Osteoblast (primary cell): ENCODE data around the gene PTPRE. TPM values are rescaled to one million over a fixed set of nuclear protein-coding genes. Genes with fewer than 3 reads are reported as not detected.

Experiments
- DNase-seq: peaks from one replicate; pipeline ENCODE4 v3.0.0; 2011; ENCODE audit warnings: low spot score, mixed read lengths; ENCODE audit not compliant: insufficient read length; ENCODE audit errors: missing footprints
- H2AFZ ChIP-seq: 2 replicates; pipeline ENCODE4 v1.6.0; 2011; ENCODE audit warnings: mild to moderate bottlenecking, low read length
- H3K27ac ChIP-seq: 2 replicates; pipeline ENCODE4 v1.5.1; 2011; ENCODE audit warnings: mild to moderate bottlenecking, low read depth, low read length, moderate library complexity
- H3K27me3 ChIP-seq: 2 replicates; pipeline ENCODE4 v1.6.0; 2012; ENCODE audit warnings: mild to moderate bottlenecking, control low read depth, inconsistent platforms, low read length, moderate library complexity; ENCODE audit not compliant: insufficient read depth
- H3K36me3 ChIP-seq: 2 replicates; pipeline ENCODE4 v1.5.1; 2011; ENCODE audit warnings: mild to moderate bottlenecking, low read length, control low read depth, moderate library complexity; ENCODE audit not compliant: insufficient read depth
- H3K4me1 ChIP-seq: 2 replicates; pipeline ENCODE4 v1.5.1; 2011; ENCODE audit warnings: mild to moderate bottlenecking, low read length, control low read depth, moderate library complexity; ENCODE audit not compliant: insufficient read depth
- H3K4me2 ChIP-seq: 2 replicates; pipeline ENCODE4 v1.6.0; 2011; ENCODE audit warnings: mild to moderate bottlenecking, low read length; ENCODE audit not compliant: insufficient read depth
- H3K4me3 ChIP-seq: fragments of 200-600 bp; sonication (generic); 3 replicates; pipeline ENCODE4 v1.5.1; 2012; ENCODE audit warnings: mild to moderate bottlenecking, low read length, inconsistent platforms; ENCODE audit not compliant: insufficient read depth
- H3K79me2 ChIP-seq: 2 replicates; pipeline ENCODE4 v1.6.0; 2012; ENCODE audit warnings: mild to moderate bottlenecking, low read length, control low read depth, inconsistent platforms; ENCODE audit not compliant: insufficient read depth
- H3K9me3 ChIP-seq: 2 replicates; pipeline ENCODE4 v1.5.1; 2011; ENCODE audit warnings: low read depth, low read length, control low read depth
- H4K20me1 ChIP-seq: 2 replicates; pipeline ENCODE4 v1.6.0; 2012; ENCODE audit warnings: mild to moderate bottlenecking, low read length, control low read depth; ENCODE audit not compliant: insufficient read depth
- total RNA-seq: library from RNA; depleted of rRNA; stranded (reverse); fragments of >200 nt; gene quantifications from 2 replicates; pipeline ENCODE4 v1.2.3, GENCODE V29; 2012
- TF ChIP-seq, protein P1 (sequence below): IDR thresholded peaks from 2 replicates; pipeline ENCODE4 v1.5.1; 2011; ENCODE audit warnings: mild to moderate bottlenecking, low read depth, low read length, moderate library complexity; ENCODE audit errors: extremely low read depth

PTPRE gene
- total RNA-seq, 1 donor: 9.0 TPM

DNA sequence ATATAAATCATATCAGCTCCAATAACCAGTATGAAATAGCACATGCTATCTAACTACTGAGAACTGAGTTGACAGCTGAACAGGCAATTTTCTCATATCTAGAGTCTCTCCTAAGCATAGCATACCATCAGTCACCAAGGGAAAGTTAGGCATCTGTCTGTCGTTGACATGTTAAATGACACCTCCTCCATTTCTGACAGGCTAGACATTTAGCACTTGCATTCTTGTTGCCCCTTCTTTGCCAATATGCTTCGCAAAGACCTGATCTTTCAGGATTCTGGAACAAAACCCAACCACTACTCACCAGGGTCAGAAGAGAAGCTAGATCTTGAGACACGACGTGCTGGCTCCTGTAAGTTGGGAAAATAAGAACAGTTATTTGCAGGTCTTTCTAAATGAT is 209.3 kb downstream of the PTPRE start:
- no peaks in the 10 kb centered on the region for H3K9me3 ChIP-seq
- TF ChIP-seq, protein P1, sequence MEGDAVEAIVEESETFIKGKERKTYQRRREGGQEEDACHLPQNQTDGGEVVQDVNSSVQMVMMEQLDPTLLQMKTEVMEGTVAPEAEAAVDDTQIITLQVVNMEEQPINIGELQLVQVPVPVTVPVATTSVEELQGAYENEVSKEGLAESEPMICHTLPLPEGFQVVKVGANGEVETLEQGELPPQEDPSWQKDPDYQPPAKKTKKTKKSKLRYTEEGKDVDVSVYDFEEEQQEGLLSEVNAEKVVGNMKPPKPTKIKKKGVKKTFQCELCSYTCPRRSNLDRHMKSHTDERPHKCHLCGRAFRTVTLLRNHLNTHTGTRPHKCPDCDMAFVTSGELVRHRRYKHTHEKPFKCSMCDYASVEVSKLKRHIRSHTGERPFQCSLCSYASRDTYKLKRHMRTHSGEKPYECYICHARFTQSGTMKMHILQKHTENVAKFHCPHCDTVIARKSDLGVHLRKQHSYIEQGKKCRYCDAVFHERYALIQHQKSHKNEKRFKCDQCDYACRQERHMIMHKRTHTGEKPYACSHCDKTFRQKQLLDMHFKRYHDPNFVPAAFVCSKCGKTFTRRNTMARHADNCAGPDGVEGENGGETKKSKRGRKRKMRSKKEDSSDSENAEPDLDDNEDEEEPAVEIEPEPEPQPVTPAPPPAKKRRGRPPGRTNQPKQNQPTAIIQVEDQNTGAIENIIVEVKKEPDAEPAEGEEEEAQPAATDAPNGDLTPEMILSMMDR: no peak
- H3K4me3 ChIP-seq: no peak overlapping the region
- no peak for DNase-seq
- no peak overlapping the region for H3K4me2 ChIP-seq
- H3K27me3 ChIP-seq: no peaks in the 10 kb centered on the region
- H3K36me3 ChIP-seq: peaks cover 44% of the 10 kb centered on the region
- H4K20me1 ChIP-seq: no peaks in the 10 kb centered on the region
- H3K79me2 ChIP-seq: peaks cover 36% of the 10 kb centered on the region
- no peak overlapping the region for H2AFZ ChIP-seq
- no peak overlapping the region for H3K27ac ChIP-seq
- H3K4me1 ChIP-seq: peaks cover 3% of the 10 kb centered on the region

DNA sequence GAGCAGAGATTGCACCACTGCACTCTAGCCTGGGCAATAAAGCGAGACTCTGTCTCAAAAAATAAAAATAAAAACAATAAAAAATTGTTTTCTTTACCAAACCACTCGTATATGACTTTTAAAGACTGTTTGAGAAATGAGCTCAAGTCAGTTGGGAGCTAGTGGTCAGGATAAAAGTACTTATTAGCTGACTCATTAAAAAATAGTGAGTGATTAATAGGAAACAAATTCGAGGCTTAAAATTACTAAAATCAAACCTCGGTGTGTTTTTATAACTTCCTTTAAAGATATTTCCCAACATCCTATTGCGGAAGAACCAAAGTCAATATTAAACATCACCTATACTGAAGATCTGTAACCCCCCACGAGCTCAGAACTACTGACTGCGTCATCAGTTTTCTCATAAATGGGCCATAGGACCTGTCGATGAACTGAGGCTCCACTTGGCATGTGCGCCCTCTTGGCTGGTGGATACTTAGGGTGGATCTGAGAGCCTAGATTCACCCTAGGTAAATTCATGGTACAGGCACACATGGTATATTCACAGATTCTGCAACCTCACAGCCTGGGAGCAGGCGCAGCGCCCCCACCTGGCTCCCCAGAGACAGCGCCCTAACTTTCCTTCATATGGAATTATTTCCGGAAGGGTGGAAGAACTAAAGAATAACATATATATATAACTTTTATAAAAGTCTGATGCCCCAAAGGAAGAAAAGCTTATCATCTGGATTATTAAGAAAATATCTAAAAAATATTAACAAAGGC is 210.1 kb downstream of the PTPRE start:
- H4K20me1 ChIP-seq: no peaks in the 10 kb centered on the region
- TF ChIP-seq, protein P1: peak; percentile 31
- DNase-seq: no peak
- no peak overlapping the region for H2AFZ ChIP-seq
- no peaks in the 10 kb centered on the region for H3K9me3 ChIP-seq
- H3K36me3 ChIP-seq: peaks cover 38% of the 10 kb centered on the region
- H3K27ac ChIP-seq: no peak overlapping the region
- H3K4me1 ChIP-seq: peaks cover 3% of the 10 kb centered on the region
- H3K27me3 ChIP-seq: no peaks in the 10 kb centered on the region
- H3K4me3 ChIP-seq: no peak overlapping the region
- H3K4me2 ChIP-seq: no peak overlapping the region
- peaks cover 41% of the 10 kb centered on the region for H3K79me2 ChIP-seq

DNA sequence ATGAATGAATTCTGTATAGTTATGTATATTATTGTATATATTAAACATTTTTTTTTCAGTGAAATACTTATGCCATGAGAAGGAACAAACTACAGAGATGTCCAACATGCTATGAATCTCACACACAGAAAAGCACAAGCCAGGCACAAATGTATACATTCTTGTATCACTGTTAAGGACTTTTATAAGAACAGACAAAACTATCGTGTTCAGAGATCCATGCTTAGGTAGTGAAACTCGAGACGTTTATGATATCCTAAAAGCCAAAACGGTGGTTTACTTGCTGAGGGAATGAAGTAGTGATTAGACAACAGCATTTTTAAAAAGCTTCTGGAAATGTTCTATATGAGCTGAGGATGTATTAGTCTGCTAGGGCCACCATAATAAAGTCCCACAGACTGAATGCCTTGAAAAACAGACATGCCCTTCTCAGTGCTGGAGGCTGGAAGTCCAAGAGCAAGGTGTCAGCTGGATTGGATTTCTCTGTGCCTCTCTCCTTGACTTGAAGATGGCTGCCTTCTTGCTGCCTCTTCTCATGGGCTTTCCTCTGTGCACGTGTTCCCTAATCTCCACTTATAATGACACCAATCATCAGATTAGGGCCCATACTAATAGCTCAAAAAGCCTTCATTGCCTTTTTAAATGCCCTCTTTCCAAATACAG is 215.0 kb downstream of the PTPRE start:
- DNase-seq: no peak
- Histone ChIP-seq H3K4me3 (no peak overlapping the region), H3K27ac (no peak overlapping the region), H3K36me3 (peaks cover 5% of the 10 kb centered on the region), H3K4me1 (peaks cover 21% of the 10 kb centered on the region), H3K9me3 (no peaks in the 10 kb centered on the region), H3K4me2 (no peak overlapping the region), H3K27me3 (no peaks in the 10 kb centered on the region), H4K20me1 (no peaks in the 10 kb centered on the region), H2AFZ (peak overlapping the region; percentile 88), H3K79me2 (peaks cover 78% of the 10 kb centered on the region)
- TF ChIP-seq, protein P1: no peak

DNA sequence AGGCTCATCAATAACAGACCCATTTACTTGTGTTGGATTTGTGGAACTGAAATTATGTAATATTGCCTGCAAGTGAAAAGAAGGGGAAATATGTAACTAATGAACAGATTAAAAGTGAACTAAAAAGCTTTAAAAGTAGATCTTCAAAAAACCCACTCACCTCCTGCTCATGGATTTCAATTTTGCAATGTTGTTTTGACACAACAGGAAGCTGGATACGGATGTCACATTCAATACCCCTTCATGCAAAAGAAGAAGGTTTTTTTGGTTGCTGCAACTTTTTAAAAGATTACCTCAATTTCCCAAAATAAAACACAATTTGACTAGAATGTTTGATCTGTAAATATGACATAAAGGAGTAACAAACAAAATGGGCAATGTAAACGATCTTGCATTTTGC is 216.0 kb downstream of the PTPRE start:
- Histone ChIP-seq H2AFZ (peak overlapping the region; percentile 55), H3K9me3 (no peaks in the 10 kb centered on the region), H3K4me3 (no peak overlapping the region), H3K27me3 (no peaks in the 10 kb centered on the region), H3K4me1 (peaks cover 21% of the 10 kb centered on the region), H3K27ac (no peak overlapping the region), H4K20me1 (no peaks in the 10 kb centered on the region), H3K79me2 (peaks cover 71% of the 10 kb centered on the region), H3K4me2 (no peak overlapping the region), H3K36me3 (peaks cover 5% of the 10 kb centered on the region)
- TF ChIP-seq, protein P1: no peak
- no peak for DNase-seq
